Activated T-cell treated with anti-CD3 and anti-CD28 coated beads for 1 hour (primary cell): ENCODE measurements around the gene SLAIN1.

Source experiments
- DNase-seq: peaks from one replicate; pipeline ENCODE4 v3.0.0-alpha.2; 2020; ENCODE audit warnings: low read depth

The SLAIN1 gene

DNA sequence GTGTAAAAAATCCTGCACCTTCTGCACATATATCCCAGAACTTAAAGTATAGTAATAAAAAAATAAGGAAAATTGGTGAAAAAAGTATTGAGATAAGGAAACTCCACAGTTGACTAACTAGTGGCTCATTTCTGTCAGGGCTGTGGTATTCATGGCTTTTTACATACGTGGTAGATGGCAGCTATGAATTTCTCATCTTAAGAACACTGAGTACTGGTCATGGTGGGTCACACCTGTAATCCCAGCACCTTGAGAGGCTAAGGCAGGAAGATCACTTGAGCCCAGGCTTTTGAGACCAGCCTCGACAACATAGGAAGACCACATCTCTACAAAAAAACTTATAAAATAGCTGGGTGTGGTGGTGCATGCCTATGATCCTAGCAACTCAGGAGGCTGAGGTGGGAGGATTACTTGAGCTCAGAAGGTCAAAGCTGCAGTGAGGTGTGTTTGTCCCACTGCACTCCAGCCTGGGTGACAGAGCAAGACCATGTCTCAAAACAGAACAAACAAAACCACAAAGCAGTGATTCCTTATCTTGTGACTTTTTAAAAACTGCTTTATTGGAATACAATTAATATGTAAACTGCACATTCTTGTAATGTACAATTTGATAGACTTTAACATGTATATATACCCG, 16.8 kb downstream of the SLAIN1 start:
- DNase-seq = no peak

GRCh38 chr13:77715233-77715891, 17.9 kb downstream of the SLAIN1 start:
- no peak for DNase-seq

DNA sequence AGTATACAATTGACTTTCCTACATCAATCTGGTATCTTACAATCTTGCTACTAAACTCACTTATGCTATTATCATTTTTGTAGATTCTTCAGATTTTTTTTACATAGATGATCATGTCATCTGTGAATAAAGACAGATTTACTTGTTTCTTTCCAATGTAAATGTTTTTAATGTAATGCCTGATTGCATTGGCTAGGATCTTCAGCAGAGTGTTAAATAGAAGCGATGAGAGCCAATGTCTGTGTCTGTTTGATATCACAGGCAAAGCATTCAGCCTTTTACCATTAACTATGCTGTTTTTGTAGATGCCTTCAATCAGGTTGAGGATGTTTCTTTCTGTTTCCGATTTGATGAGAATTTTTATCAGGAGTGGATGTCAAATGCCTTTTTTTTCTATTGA, 19.2 kb downstream of the SLAIN1 start:
- DNase-seq = no peak

DNA sequence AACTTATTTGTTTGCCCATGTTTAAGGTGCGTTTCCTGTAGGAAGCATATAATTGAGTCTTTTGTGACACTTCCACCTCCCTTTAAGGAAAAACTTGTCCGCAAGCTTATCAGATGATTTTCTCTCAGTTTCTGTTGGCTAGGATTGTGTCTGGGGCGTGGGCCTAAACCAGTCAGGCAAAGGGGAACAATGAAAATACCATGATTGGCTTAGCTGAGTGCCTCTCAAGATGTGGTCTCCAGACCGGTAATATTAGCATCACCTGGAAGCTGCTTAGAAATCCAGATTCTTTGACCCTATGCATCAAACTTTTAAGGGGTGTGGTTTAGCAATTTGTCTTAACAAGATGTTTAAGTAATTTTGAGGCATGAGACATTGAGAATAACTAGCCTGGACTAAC, 20.0 kb downstream of the SLAIN1 start:
- DNase-seq = no peak

DNA sequence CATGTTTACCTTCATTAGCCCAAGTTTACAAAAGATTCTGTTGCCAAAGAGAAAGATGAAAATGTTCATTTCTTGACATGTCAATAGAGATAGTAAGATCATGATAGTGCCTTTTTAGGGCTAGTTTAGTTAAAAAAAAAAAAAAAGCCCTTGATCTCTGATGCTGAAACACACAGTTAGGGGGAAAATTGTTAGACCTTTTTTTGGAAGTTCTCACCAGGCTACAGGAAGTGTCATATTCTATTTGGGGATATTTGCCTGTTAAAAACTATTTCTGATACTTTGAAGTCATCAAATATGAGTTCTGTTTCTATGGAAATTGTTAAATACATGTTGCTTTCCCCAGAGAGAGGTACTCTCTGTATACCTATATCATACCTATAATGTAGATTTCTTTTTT, 21.6 kb downstream of the SLAIN1 start:
- no peak for DNase-seq

DNA sequence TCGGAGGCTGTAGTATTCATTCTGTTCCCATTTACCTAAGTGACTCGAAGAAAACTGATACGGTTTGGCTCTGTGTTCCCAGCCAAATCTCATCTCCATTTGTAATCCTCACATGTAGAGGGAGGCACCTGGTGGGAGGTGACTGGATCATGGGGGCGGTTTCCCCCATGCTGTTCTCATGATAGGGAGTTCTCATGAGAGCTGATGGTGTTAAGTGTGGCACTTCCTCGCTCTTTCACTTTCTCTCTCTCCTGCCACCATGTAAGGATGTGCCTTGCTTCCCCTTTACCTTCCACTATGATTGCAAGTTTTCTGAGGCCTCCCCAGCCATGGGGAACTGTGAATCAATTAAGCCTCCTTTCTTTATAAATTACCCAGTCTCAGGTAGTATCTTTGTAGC, 23.5 kb downstream of the SLAIN1 start:
- no peak for DNase-seq

DNA sequence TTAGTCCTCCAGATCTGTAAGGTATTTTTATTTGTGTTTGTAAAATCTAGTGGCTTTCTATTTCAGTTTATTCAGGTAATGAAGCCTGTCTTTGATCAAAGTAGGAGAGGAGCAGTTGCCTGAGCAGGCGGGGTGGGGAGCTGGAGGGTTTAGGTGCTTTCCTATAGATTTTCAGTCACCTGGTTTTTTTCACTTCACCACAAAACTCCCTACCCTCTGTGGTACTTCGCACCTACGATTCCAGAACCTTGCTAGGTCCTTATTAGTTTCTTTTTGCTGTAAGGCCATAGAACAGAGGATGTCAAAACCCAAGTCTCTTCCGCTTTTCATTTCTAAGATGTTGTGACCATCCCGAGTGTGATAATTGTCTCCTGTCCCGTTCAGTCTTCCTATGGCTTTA, 26.6 kb downstream of the SLAIN1 start:
- no peak for DNase-seq

DNA sequence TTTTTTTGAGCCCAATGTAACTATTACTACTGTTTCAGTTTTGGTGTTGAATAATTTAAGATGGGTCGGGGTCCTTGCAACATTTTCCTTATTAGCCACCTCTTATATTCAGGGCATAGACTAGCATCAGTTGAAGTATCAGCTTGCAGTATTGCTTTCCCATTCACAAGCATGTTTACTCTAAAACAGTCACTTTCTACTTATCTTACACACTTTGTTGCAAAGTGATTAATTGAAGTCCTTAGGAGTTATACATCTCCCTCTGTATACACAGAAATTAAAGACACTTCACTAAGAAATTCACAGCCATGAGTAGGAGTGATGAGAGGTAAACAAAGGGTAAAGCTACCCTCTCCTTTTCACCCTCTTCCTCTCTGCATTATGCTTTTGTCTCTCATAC, 27.6 kb downstream of the SLAIN1 start:
- no peak for DNase-seq

GRCh38 chr13:77728265-77729125, 31.0 kb downstream of the SLAIN1 start:
- DNase-seq = no peak

DNA sequence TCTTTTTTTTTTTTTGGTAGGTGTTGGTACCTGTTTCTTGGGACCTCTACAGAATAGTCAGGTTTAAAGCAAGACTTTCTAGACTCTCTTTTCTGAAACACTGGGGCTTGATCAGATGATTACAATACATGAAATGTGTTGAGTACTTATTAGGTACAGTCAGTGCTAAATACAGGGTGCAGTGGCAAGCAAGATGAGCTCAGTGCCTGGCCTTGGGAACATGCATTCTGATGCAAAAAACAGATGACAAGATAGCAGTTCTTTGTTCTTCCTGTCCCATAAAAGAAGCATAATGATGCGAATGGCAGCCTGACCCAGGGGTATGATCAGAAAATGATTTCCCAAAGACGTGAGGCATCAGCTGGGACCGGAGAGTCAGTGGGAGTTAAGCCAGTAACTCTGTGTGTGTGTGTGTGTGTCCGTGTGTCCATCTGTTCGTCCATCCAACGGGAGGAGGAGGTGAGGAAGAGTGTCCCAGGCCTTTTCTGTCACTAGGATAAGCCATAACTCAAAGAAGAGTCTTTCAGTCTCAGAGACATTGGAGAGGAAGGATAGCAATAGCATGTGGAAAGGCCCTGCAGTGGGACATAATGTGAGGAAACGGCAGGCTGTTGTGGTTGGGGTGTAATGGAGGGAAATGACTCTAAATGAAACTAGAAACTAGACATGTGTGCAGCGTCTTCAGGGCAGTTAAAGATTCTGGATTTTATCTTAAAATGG, 32.2 kb downstream of the SLAIN1 start:
- DNase-seq = no peak

GRCh38 chr13:77730572-77730971, 33.1 kb downstream of the SLAIN1 start:
- DNase-seq = no peak

DNA sequence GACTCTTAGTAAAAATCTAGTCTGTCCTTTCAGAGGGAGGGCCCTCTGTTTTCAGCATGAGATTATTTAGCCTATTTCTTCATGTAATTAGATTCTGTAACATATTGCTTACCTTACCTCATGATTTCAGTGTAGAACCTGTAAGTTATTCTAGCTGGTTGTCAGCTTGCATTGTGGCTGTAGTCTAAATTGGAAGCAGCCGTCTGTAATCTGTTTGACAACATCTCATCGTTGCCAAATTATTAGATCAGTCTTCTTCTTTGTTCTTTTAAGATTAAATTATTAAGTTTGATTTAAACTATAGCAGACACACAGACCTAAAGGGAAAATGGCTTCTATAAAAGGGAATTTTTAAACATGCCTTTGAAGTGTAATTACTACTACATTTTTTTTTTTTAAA, 34.8 kb downstream of the SLAIN1 start:
- DNase-seq = no peak

- no peak for DNase-seq
Measured at GRCh38 chr13:77733674-77734073, 36.2 kb downstream of the SLAIN1 start.

DNA sequence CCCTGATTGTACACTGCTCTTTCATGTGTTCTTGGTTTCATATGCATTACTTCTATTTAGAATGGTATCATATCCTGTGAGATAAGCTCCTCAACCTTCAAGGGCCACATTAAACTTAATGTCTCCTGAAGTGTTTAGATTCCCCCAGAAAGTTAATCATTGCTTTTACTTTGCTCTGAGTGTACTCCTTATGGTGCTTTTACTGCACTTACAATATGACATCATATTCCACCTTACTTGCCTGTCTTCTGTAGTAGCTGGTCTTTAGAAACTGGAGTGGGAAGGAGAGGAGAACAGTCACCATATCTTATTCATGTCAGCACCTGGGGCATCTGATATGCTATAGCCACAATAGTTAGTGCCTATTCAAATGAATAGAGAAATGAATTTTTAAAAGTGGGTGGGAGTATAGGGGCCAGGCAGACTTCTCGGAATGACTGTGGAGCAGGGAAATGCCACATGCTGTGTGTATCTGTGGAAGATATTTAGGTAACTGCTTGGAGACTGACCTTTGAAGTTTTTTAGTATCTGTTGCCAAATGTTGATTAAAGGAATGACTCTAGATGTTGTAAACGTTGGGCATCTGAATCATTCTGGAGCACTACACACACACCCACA, 40.2 kb downstream of the SLAIN1 start:
- DNase-seq = no peak

GRCh38 chr13:77740097-77740735, 42.7 kb downstream of the SLAIN1 start:
- DNase-seq = no peak

GRCh38 chr13:77740931-77741596, 43.6 kb downstream of the SLAIN1 start:
- no peak for DNase-seq

DNA sequence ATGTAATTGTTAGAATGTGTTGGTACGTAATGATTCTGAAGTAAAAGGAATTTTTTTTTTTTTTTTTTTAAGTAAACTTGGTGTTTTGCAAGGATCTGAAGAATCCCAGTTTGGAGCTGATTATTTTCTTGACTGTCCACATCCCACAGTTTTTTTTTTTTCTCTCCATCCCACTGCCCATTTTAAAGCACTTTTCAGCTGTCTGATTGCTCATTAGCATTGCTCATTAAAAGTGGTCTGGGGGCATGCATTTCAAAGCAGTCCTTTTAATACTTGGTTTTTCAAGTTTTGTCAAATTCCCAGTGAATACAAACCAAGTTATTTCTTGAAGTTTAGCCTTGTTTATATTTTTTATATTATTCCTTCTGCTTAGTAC, 44.1 kb downstream of the SLAIN1 start:
- DNase-seq = no peak

DNA sequence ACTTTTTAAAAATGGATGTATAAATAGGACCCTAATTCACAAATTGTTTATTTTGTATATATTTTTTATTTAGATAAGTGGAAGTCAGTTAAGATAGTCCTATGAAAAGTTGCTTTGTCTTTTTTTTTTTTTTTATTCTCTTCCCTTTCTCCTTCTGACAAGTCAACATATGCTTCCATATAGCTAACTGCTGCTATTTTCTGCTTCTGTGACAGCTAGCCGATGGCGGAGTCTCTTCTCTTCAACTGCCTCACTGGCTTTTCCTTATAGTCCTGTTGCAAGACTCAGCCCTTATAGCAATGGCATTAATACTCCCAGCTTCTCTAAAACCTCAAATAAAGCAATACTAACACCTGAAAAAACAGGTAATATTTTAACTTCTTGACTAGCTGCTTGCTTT, 45.3 kb downstream of the SLAIN1 start:
- DNase-seq = no peak

- no peak for DNase-seq
Measured at GRCh38 chr13:77745784-77746183, 48.3 kb downstream of the SLAIN1 start.

- DNase-seq = no peak
Measured at GRCh38 chr13:77749344-77749880, 51.9 kb downstream of the SLAIN1 start.
